ENCODE data around the gene LMTK2.

- TF ChIP-seq CTCF (conservative IDR thresholded peaks at IDR 0.05), result no peak
- no peak for TF ChIP-seq ZFX (IDR thresholded peaks at IDR 0.05)
Observed at GRCh38 chr7:98057157-98057556, 49.5 kb upstream of the LMTK2 start.

Measured in C4-2B (cell line).